ENCODE measurements around the gene MFF.
A peak's percentile ranks its signal among the peaks of the same experiment; 100 is the strongest.

GRCh38 chr2:227347117-227347516, 22.1 kb downstream of the MFF start:
- no peak for TF ChIP-seq HDAC2 (IDR thresholded peaks at IDR 0.05; ENCODE audit: borderline replicate concordance in 1 of 2, low read depth in 2 of 2, low read length in 2 of 2)
- TF ChIP-seq, protein P1, sequence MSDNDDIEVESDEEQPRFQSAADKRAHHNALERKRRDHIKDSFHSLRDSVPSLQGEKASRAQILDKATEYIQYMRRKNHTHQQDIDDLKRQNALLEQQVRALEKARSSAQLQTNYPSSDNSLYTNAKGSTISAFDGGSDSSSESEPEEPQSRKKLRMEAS (IDR thresholded peaks at IDR 0.05) = no peak
- TF ChIP-seq EZH2 (IDR thresholded peaks at IDR 0.05; ENCODE audit: low read depth, low read length, severe bottlenecking) = no peak
- no peak for TF ChIP-seq SIN3A (conservative IDR thresholded peaks at IDR 0.05 in 1 of 2, IDR thresholded peaks at IDR 0.05 in 1 of 2; ENCODE audit: low read depth in 1 of 2, low read length in 2 of 2)
- TF ChIP-seq SP4 (IDR thresholded peaks at IDR 0.05; ENCODE audit: low read length) = no peak
- TF ChIP-seq CTCF (IDR thresholded peaks at IDR 0.05; ENCODE audit: control extremely low read depth in 1 of 3, insufficient read depth in 1 of 3, low read depth in 1 of 3, low read length in 3 of 3) = peak in 2 of 3 experiments; percentile 37 to 47; a peak in 2 of 4 replicates
- TF ChIP-seq SRF (IDR thresholded peaks at IDR 0.05; ENCODE audit: low read depth, low read length) = no peak
- peak; percentile 4 to 27; a peak in 1 of 4 replicates for TF ChIP-seq RAD21 (IDR thresholded peaks at IDR 0.05 in 1 of 2, conservative IDR thresholded peaks at IDR 0.05 in 1 of 2; ENCODE audit: low read depth in 2 of 2, low read length in 2 of 2)

Data from H1 (cell line).